A673 (cell line): ENCODE results near the gene CERKL. TPM values are rescaled to one million over a fixed set of nuclear protein-coding genes. Genes with fewer than 3 reads are reported as not detected.

Experiments
- BruUV-seq: library from RNA; stranded (reverse); fragments of 400-500 nt; replicated peaks from 2 replicates; lab custom pipeline; 2021; lab: Mats Ljungman, UMichigan
- CTCF ChIA-PET: fragments of 300-600 bp; sonication (Branson Sonifier 250); formaldehyde crosslinking; loops from one replicate; lab custom pipeline; 2022; ENCODE audit warnings: antibody characterized with exemption; lab: Charles Lee
- POLR2A ChIA-PET: fragments of 300-600 bp; sonication (Branson Sonifier 250); formaldehyde crosslinking; loops from one replicate; lab custom pipeline; 2022; ENCODE audit warnings: antibody characterized with exemption; ENCODE audit not compliant: low non-redundant PET; lab: Charles Lee
- DNase-seq: peaks from one replicate; pipeline ENCODE4 v3.0.0-alpha.2; 2015; ENCODE audit warnings: low spot score
- H3K27ac ChIP-seq: fragments of 200-600 bp; sonication (generic); 2 replicates; pipeline ENCODE4 v1.5.1; 2016; ENCODE audit warnings: mixed run types, low read depth, mild to moderate bottlenecking, mixed read lengths, antibody characterized with exemption, low read length; ENCODE audit not compliant: poor library complexity, severe bottlenecking
- H3K27me3 ChIP-seq: fragments of 200-600 bp; sonication (generic); replicated peaks from 2 replicates; pipeline ENCODE4 v1.6.1; 2017; ENCODE audit warnings: mixed run types, low read depth, mild to moderate bottlenecking, mixed read lengths, antibody characterized with exemption, low read length; ENCODE audit not compliant: insufficient read depth, poor library complexity
- H3K36me3 ChIP-seq: fragments of 200-600 bp; sonication (generic); 2 replicates; pipeline ENCODE4 v1.6.1; 2016; ENCODE audit warnings: mixed run types, mild to moderate bottlenecking, mixed read lengths, antibody characterized with exemption, low read length; ENCODE audit not compliant: insufficient read depth, poor library complexity, severe bottlenecking
- H3K4me1 ChIP-seq: fragments of 200-600 bp; sonication (generic); 2 replicates; pipeline ENCODE4 v1.6.1; 2017; ENCODE audit warnings: mixed run types, mild to moderate bottlenecking, mixed read lengths, antibody characterized with exemption, low read length; ENCODE audit not compliant: insufficient read depth, poor library complexity, severe bottlenecking
- H3K4me3 ChIP-seq: fragments of 200-600 bp; sonication (generic); 2 replicates; pipeline ENCODE4 v1.5.1; 2016; ENCODE audit warnings: low read depth, mixed run types, mild to moderate bottlenecking, mixed read lengths, low read length; ENCODE audit not compliant: poor library complexity, severe bottlenecking
- H3K9me3 ChIP-seq: fragments of 200-600 bp; sonication (generic); 2 replicates; pipeline ENCODE4 v1.6.1; 2016; ENCODE audit warnings: mixed run types, low read depth, mild to moderate bottlenecking, mixed read lengths, antibody characterized with exemption, low read length; ENCODE audit not compliant: poor library complexity, severe bottlenecking
- CTCF ChIP-seq: fragments of 300-800, 200-600 bp; sonication (generic); conservative IDR thresholded peaks from 2 replicates; pipeline ENCODE4 v1.5.1; 2017; ENCODE audit warnings: low read depth, mild to moderate bottlenecking, antibody characterized with exemption, low read length, moderate library complexity, mixed read lengths
- EZH2 ChIP-seq: fragments of 200-600 bp; sonication (generic); IDR thresholded peaks from 2 replicates; pipeline ENCODE4 v1.6.1; 2017; ENCODE audit warnings: borderline replicate concordance, low read depth, mild to moderate bottlenecking, mixed read lengths, antibody characterized with exemption, low read length; ENCODE audit not compliant: poor library complexity, severe bottlenecking
- intact Hi-C: fragments of 100-400 bp; cut with micrococcal nuclease; formaldehyde crosslinking; loops from one replicate; pipeline ENCODE4 v1.10.0; 2022; ENCODE audit not compliant: unreplicated experiment
- total RNA-seq: library from RNA; stranded (reverse); gene quantifications from 2 replicates; pipeline ENCODE4 v1.2.3, GENCODE V29; 2021

Gene CERKL
- total RNA-seq, 1 experiment from 2014 or later = 0.75 TPM

GRCh38 chr2:181662287-181662686 is 5.4 kb upstream of the CERKL start:
- TF ChIP-seq EZH2 (no peak), CTCF (no peak)
- intact Hi-C loops = no loop called here
- H3K36me3 ChIP-seq = no peaks in the 10 kb centered on the region
- no peak overlapping the region for H3K27ac ChIP-seq
- ChIA-PET CTCF (no interaction called here), POLR2A (no interaction called here)
- no peak overlapping the region for H3K4me3 ChIP-seq
- H3K9me3 ChIP-seq = peaks cover 8% of the 10 kb centered on the region
- no TSS peak for BruUV-seq
- peaks cover under 1% of the 10 kb centered on the region for H3K27me3 ChIP-seq
- DNase-seq = no peak
- H3K4me1 ChIP-seq = no peaks in the 10 kb centered on the region

- ChIA-PET CTCF (no interaction called here), POLR2A (no interaction called here)
- Histone ChIP-seq H3K27me3 (no peaks in the 10 kb centered on the region), H3K4me1 (no peaks in the 10 kb centered on the region), H3K27ac (no peak overlapping the region), H3K9me3 (peaks cover 1% of the 10 kb centered on the region), H3K36me3 (no peaks in the 10 kb centered on the region), H3K4me3 (no peak overlapping the region)
- intact Hi-C loops = no loop called here
- TF ChIP-seq CTCF (no peak), EZH2 (no peak)
- BruUV-seq = no TSS peak
- DNase-seq = no peak
Observed at GRCh38 chr2:181660181-181660580, 3.3 kb upstream of the CERKL start.

- Histone ChIP-seq H3K27ac (no peak overlapping the region), H3K4me3 (no peak overlapping the region), H3K36me3 (no peaks in the 10 kb centered on the region), H3K9me3 (no peaks in the 10 kb centered on the region), H3K4me1 (no peaks in the 10 kb centered on the region), H3K27me3 (no peaks in the 10 kb centered on the region)
- BruUV-seq = no TSS peak
- intact Hi-C loops = no loop called here
- no peak for TF ChIP-seq EZH2
- no peak for TF ChIP-seq CTCF
- POLR2A ChIA-PET = no interaction called here
- CTCF ChIA-PET = no interaction called here
- DNase-seq = no peak
Observed at GRCh38 chr2:181658444-181658843, 1.5 kb upstream of the CERKL start.
